GM12878 (cell line): ENCODE measurements around the gene MESD. TPM values are rescaled to one million over a fixed set of nuclear protein-coding genes. Genes with fewer than 3 reads are reported as not detected.

Source experiments
- ATAC-seq: fragments of 200-7000 bp; cut with Tn5 transposase; 3 replicates; pipeline ENCODE4 v1.9.1; 2020; ENCODE audit warnings: mild to moderate bottlenecking, moderate library complexity
- BruUV-seq: library from RNA; stranded (reverse); fragments of 400-500 nt; replicated peaks from 2 replicates; lab custom pipeline; 2021; lab: Mats Ljungman, UMichigan
- CTCF ChIA-PET: fragments of 300-600 bp; sonication (Branson Sonifier 250); formaldehyde crosslinking; extraction: SDS; loops from one replicate; lab custom pipeline; 2021; ENCODE audit warnings: inconsistent platforms; lab: Yijun Ruan, JAX
- POLR2A ChIA-PET: fragments of 350-600 bp; formaldehyde crosslinking; extraction: SDS; loops from one replicate; lab custom pipeline; 2021; ENCODE audit warnings: inconsistent platforms; lab: Charles Lee
- RAD21 ChIA-PET: fragments of 300-600 bp; sonication (Branson Sonifier 250); formaldehyde crosslinking; loops from one replicate; lab custom pipeline; 2023; ENCODE audit warnings: antibody characterized with exemption; ENCODE audit not compliant: unreplicated experiment; lab: Charles Lee
- SMC1A ChIA-PET: fragments of 300-600 bp; sonication (Branson Sonifier 250); formaldehyde crosslinking; loops from one replicate; lab custom pipeline; 2023; ENCODE audit not compliant: unreplicated experiment, uncharacterized antibody; lab: Charles Lee
- DNase-seq: peaks from one replicate; pipeline ENCODE4 v3.0.0-alpha.2; 2011; ENCODE audit warnings: low read depth, low spot score
- FAIRE-seq: peaks from 3 replicates; lab custom pipeline; 2011; peaks lifted over from hg19 to GRCh38; lab: Jason Lieb, UNC
- H2AFZ ChIP-seq: 2 replicates; pipeline ENCODE4 v1.6.0; 2011; ENCODE audit warnings: low read depth, low read length, control low read depth; ENCODE audit not compliant: control insufficient read depth
- H3K27ac ChIP-seq: 2 replicates; pipeline ENCODE4 v1.5.1; 2011; ENCODE audit warnings: control low read depth; ENCODE audit not compliant: control insufficient read depth, insufficient read depth
- H3K27me3 ChIP-seq, 2 experiments: replicated peaks in 1 of 2; 2 replicates each; pipeline versions ENCODE4 v1.6.0 to v1.6.1; 2011; ENCODE audit warnings: low read length in 1 of 2; ENCODE audit not compliant: control insufficient read depth in 2 of 2, insufficient read depth in 2 of 2
- H3K36me3 ChIP-seq, 2 experiments: 2 replicates each; pipeline ENCODE4 v1.5.1; 2011; ENCODE audit warnings: low read length in 1 of 2; ENCODE audit not compliant: control insufficient read depth in 2 of 2, insufficient read depth in 2 of 2
- H3K4me1 ChIP-seq: 2 replicates; pipeline ENCODE4 v1.6.1; 2011; ENCODE audit warnings: mild to moderate bottlenecking, low read length, moderate library complexity, mixed read lengths; ENCODE audit not compliant: control insufficient read depth, insufficient read depth
- H3K4me2 ChIP-seq: 2 replicates; pipeline ENCODE4 v1.6.0; 2011; ENCODE audit warnings: control low read depth; ENCODE audit not compliant: control insufficient read depth, insufficient read depth
- H3K4me3 ChIP-seq: fragments of 200-600 bp; sonication (generic); 2 replicates; pipeline ENCODE4 v1.5.1; 2016
- H3K79me2 ChIP-seq: 2 replicates; pipeline ENCODE4 v1.6.0; 2011; ENCODE audit warnings: low read length; ENCODE audit not compliant: control insufficient read depth, insufficient read depth
- H3K9ac ChIP-seq: 2 replicates; pipeline ENCODE4 v1.8.0; 2011; ENCODE audit warnings: low read length, control low read depth, mixed read lengths; ENCODE audit not compliant: control insufficient read depth, insufficient read depth
- H3K9me3 ChIP-seq: replicated peaks from 3 replicates; pipeline ENCODE4 v1.5.1; 2011; ENCODE audit warnings: mild to moderate bottlenecking, low read length; ENCODE audit not compliant: control insufficient read depth, insufficient read depth
- H4K20me1 ChIP-seq: 2 replicates; pipeline ENCODE4 v1.6.0; 2011; ENCODE audit not compliant: control insufficient read depth, insufficient read depth
- BCL11A ChIP-seq: IDR thresholded peaks from 2 replicates; pipeline ENCODE4 v1.6.1; 2011; ENCODE audit warnings: low read depth, low read length
- BCLAF1 ChIP-seq: fragments of 450-650 bp; IDR thresholded peaks from 2 replicates; pipeline ENCODE4 v1.6.1; 2017; ENCODE audit warnings: antibody characterized with exemption, mild to moderate bottlenecking, moderate library complexity
- BHLHE40 ChIP-seq, 2 experiments: fragments of 450-650 bp in 1 of 2; IDR thresholded peaks; 2 replicates each; pipeline ENCODE4 v1.6.1; 2011 to 2017; ENCODE audit warnings: low read depth in 2 of 2, borderline replicate concordance in 1 of 2, improper control_type of control experiment in 1 of 2, low read length in 1 of 2, mild to moderate bottlenecking in 1 of 2
- CEBPZ ChIP-seq: fragments of 150-350 bp; IDR thresholded peaks from 2 replicates; pipeline ENCODE4 v1.6.1; 2016; ENCODE audit warnings: low read depth, low read length
- EP300 ChIP-seq, 2 experiments: fragments of 150-350 bp in 1 of 2; IDR thresholded peaks; 2 replicates each; pipeline ENCODE4 v1.6.1; 2011 to 2012; ENCODE audit warnings: low read depth in 2 of 2, low read length in 2 of 2, borderline replicate concordance in 1 of 2, improper control_type of control experiment in 1 of 2, inconsistent platforms in 1 of 2; ENCODE audit not compliant: control insufficient read depth in 1 of 2
- ESRRA ChIP-seq: IDR thresholded peaks from 2 replicates; pipeline ENCODE4 v1.6.1; 2012; ENCODE audit warnings: mild to moderate bottlenecking, low read length, improper control_type of control experiment
- EZH2 ChIP-seq: IDR thresholded peaks from 2 replicates; pipeline ENCODE4 v1.6.1; 2012; ENCODE audit warnings: low read depth, mild to moderate bottlenecking, control low read depth, inconsistent platforms, low read length, borderline replicate concordance; ENCODE audit not compliant: control insufficient read depth
- FOXM1 ChIP-seq: IDR thresholded peaks from 2 replicates; pipeline ENCODE4 v1.6.1; 2012; ENCODE audit warnings: low read depth, mild to moderate bottlenecking, inconsistent platforms, low read length, moderate library complexity
- GABPA ChIP-seq: IDR thresholded peaks from 2 replicates; pipeline ENCODE4 v1.6.1; 2014; ENCODE audit warnings: antibody characterized with exemption, low read depth, mild to moderate bottlenecking, inconsistent platforms
- MTA2 ChIP-seq: fragments of 450-650 bp; IDR thresholded peaks from 2 replicates; pipeline ENCODE4 v1.6.1; 2016; ENCODE audit warnings: low read depth, mild to moderate bottlenecking, moderate library complexity
- NR2C1 ChIP-seq: fragments of 450-650 bp; IDR thresholded peaks from 2 replicates; pipeline ENCODE4 v1.6.1; 2017; ENCODE audit warnings: antibody characterized with exemption, mild to moderate bottlenecking, moderate library complexity
- NRF1 ChIP-seq: conservative IDR thresholded peaks from 2 replicates; pipeline ENCODE4 v1.6.1; 2011; ENCODE audit warnings: mild to moderate bottlenecking, low read depth, low read length, improper control_type of control experiment
- POU2F2 ChIP-seq: IDR thresholded peaks from 3 replicates; pipeline ENCODE4 v1.6.1; 2011; ENCODE audit warnings: low read depth, mild to moderate bottlenecking, low read length, borderline replicate concordance
- SREBF2 ChIP-seq: IDR thresholded peaks from 2 replicates; pipeline ENCODE4 v1.6.1; 2012; ENCODE audit warnings: mild to moderate bottlenecking, low read length
- ZZZ3 ChIP-seq: IDR thresholded peaks from 2 replicates; pipeline ENCODE4 v1.6.1; 2011; ENCODE audit warnings: low read depth; ENCODE audit not compliant: control insufficient read depth, insufficient read length
- whole genome bisulfite sequencing: methylation state at CpG from one replicate; pipeline ENCODE4 v1.1.6; 2016; ENCODE audit warnings: low lambda C conversion rate; ENCODE audit not compliant: insufficient replicate concordance, insufficient coverage; ENCODE audit errors: missing lambda C conversion rate; 5-methylcytosine and 5-hydroxymethylcytosine counted together
- in situ Hi-C: fragments of 300-500 bp; cut with MboI; formaldehyde crosslinking; loops from 9 replicates; pipeline ENCODE4 v1.14.3; 2018; ENCODE audit warnings: mixed read lengths
- intact Hi-C: fragments of 100-400 bp; cut with micrococcal nuclease; formaldehyde crosslinking; loops from one replicate; pipeline ENCODE4 v1.14.2; 2022; ENCODE audit not compliant: unreplicated experiment
- polyA plus RNA-seq, 11 experiments: library from polyadenylated mRNA; depleted of rRNA in 4 of 11; unstranded in 6 of 11; stranded (reverse) in 5 of 11; fragments of >200 nt; fragmentation: Nextera tagmentation in 4 of 11; fragmentation: Illumina TruSeq in 1 of 11; extraction: Ambion mirVana in 4 of 11; extraction: Trizol in 1 of 11; gene quantifications; 1 replicate in 1 of 11; 2 replicates in 10 of 11; pipeline versions ENCODE4 v1.2.1 to v1.2.3, GENCODE V29; 2011 to 2016; ENCODE audit warnings: inconsistent platforms in 2 of 11, missing spikeins in 2 of 11, low read depth in 1 of 11
- total RNA-seq, 4 experiments: library from RNA; depleted of rRNA in 3 of 4; stranded (reverse); fragments of >200 nt in 3 of 4; fragmentation: Illumina TruSeq in 1 of 4; extraction: Trizol in 1 of 4; gene quantifications; 2 replicates each; pipeline versions ENCODE4 v1.2.1 to v1.2.3, GENCODE V29; 2013 to 2021
- TF ChIP-seq, protein P1 (sequence below): fragments of 450-650 bp; conservative IDR thresholded peaks from 2 replicates; pipeline ENCODE4 v1.6.1; 2017; ENCODE audit warnings: mild to moderate bottlenecking, moderate library complexity

Gene MESD
- total and polyA plus RNA-seq, 10 of the 15 experiments (the other 5 are each of a cell fraction or from before 2014, with no cell fraction given): 10.2 to 39.8 (median 20.9) TPM

DNA sequence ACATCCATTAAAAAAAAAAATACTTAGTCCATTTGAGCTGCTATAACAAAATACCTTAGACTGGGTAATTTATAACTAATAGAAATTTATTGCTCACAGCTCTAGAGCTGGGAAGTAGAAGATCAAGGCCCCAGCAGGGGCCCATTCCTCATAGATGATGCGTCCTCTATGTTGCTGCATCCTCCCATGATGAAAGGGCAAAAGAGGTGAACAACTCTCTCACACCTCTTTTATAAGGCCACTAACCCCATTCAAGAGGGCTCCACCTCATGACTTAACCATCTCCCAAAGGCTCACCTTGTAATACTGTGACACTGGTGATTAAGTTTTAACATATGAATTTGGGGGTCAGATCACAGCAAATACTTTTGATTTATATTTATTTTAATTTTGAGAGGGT is 8.1 kb upstream of the MESD start:
- ChIA-PET CTCF (interaction anchor here (1.1 to 5.7 kb wide), 6 partner anchors 11 to 269 kb away, joined by 3 to 37 read pairs (median 4); no protein-coding TSS in a partner anchor), SMC1A (interaction anchor here (0.9 to 1.9 kb wide), 5 partner anchors 11 to 277 kb away, joined by 3 to 9 read pairs (median 3); no protein-coding TSS in a partner anchor), POLR2A (interaction anchor here (0.9 to 1.7 kb wide), 2 partner anchors 11 to 17 kb away, joined by 3 to 4 read pairs; no protein-coding TSS in a partner anchor), RAD21 (interaction anchor here (0.9 to 2.0 kb wide), 2 partner anchors 265 to 268 kb away, joined by 4 to 11 read pairs; no protein-coding TSS in a partner anchor)
- H2AFZ ChIP-seq: no peak overlapping the region
- 100% methylated on average over 1 of the region's 1 CpG for WGBS
- peaks cover 24% of the 10 kb centered on the region for H3K79me2 ChIP-seq
- no peaks in the 10 kb centered on the region; the same call in 2 of the 3 replicates for H3K9me3 ChIP-seq
- H3K36me3 ChIP-seq: no peaks in the 10 kb centered on the region; a peak in 1 of 4 replicates
- no peak overlapping the region for H3K9ac ChIP-seq
- H3K4me3 ChIP-seq: no peak overlapping the region
- intact Hi-C loops (no loop called here), in situ Hi-C loops (loop anchor here (5.0 to 10.0 kb wide), 2 partner anchors 270 to 297 kb away; no protein-coding TSS in a partner anchor)
- BruUV-seq: no TSS peak
- no peak overlapping the region for H3K27ac ChIP-seq
- peaks cover 15% of the 10 kb centered on the region for H3K4me1 ChIP-seq
- H4K20me1 ChIP-seq: no peaks in the 10 kb centered on the region
- ATAC-seq (no peak), FAIRE-seq (no peak), DNase-seq (no peak)
- H3K27me3 ChIP-seq: no peaks in the 10 kb centered on the region
- no peak overlapping the region for H3K4me2 ChIP-seq
- TF ChIP-seq NR2C1 (no peak), EZH2 (no peak), FOXM1 (no peak), BCLAF1 (no peak), CEBPZ (no peak), ZZZ3 (no peak), POU2F2 (no peak), BCL11A (no peak), BHLHE40 (IDR thresholded peaks at IDR 0.05; ENCODE audit: borderline replicate concordance in 1 of 2, low read depth in 2 of 2, low read length in 1 of 2) (no peak), NRF1 (no peak), EP300 (IDR thresholded peaks at IDR 0.05; ENCODE audit: borderline replicate concordance in 1 of 2, control insufficient read depth in 1 of 2, low read depth in 2 of 2, low read length in 2 of 2) (no peak), SREBF2 (no peak), ESRRA (no peak), GABPA (no peak), MTA2 (no peak)
- TF ChIP-seq, protein P1, sequence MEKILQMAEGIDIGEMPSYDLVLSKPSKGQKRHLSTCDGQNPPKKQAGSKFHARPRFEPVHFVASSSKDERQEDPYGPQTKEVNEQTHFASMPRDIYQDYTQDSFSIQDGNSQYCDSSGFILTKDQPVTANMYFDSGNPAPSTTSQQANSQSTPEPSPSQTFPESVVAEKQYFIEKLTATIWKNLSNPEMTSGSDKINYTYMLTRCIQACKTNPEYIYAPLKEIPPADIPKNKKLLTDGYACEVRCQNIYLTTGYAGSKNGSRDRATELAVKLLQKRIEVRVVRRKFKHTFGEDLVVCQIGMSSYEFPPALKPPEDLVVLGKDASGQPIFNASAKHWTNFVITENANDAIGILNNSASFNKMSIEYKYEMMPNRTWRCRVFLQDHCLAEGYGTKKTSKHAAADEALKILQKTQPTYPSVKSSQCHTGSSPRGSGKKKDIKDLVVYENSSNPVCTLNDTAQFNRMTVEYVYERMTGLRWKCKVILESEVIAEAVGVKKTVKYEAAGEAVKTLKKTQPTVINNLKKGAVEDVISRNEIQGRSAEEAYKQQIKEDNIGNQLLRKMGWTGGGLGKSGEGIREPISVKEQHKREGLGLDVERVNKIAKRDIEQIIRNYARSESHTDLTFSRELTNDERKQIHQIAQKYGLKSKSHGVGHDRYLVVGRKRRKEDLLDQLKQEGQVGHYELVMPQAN: no peak
